Parathyroid adenoma (tissue), 2 donors: ENCODE results near the gene PHLDB1.

Source experiments
- H2AFZ ChIP-seq: fragments of 300-600 bp; sonication (generic); one replicate; pipeline ENCODE4 v1.7.0; 2017; ENCODE audit warnings: antibody characterized with exemption, mild to moderate bottlenecking
- H3K27ac ChIP-seq: fragments of 300-600 bp; sonication (generic); one replicate; pipeline ENCODE4 v1.7.0; 2017
- H3K27me3 ChIP-seq: fragments of 300-600 bp; sonication (generic); one replicate; pipeline ENCODE4 v1.7.0; 2017; ENCODE audit warnings: low read length; ENCODE audit not compliant: control insufficient read depth, insufficient read depth
- H3K36me3 ChIP-seq: fragments of 300-600 bp; sonication (generic); one replicate; pipeline ENCODE4 v1.7.0; 2017; ENCODE audit warnings: low read length; ENCODE audit not compliant: control insufficient read depth, insufficient read depth
- H3K4me1 ChIP-seq: fragments of 300-600 bp; sonication (generic); one replicate; pipeline ENCODE4 v1.7.0; 2017; ENCODE audit warnings: control low read depth
- H3K4me2 ChIP-seq: fragments of 300-600 bp; sonication (generic); one replicate; pipeline ENCODE4 v1.7.0; 2017; ENCODE audit warnings: low read length
- H3K4me3 ChIP-seq: fragments of 300-600 bp; sonication (generic); one replicate; pipeline ENCODE4 v1.7.0; 2017; ENCODE audit warnings: low read depth, low read length
- H3K79me2 ChIP-seq: fragments of 300-600 bp; sonication (generic); one replicate; pipeline ENCODE4 v1.7.0; 2017; ENCODE audit warnings: control low read depth
- H3K9ac ChIP-seq: fragments of 300-600 bp; sonication (generic); one replicate; pipeline ENCODE4 v1.7.0; 2017; ENCODE audit warnings: mild to moderate bottlenecking
- H3K9me3 ChIP-seq: fragments of 300-600 bp; sonication (generic); one replicate; pipeline ENCODE4 v1.7.0; 2017; ENCODE audit warnings: low read length; ENCODE audit not compliant: control insufficient read depth
- TF ChIP-seq, protein P1 (sequence below): fragments of 300-600 bp; sonication (generic); IDR thresholded peaks from one replicate; pipeline ENCODE4 v1.7.0; 2017; ENCODE audit warnings: antibody characterized with exemption, mild to moderate bottlenecking
- donor health status: primary hyperparathyroidism.

Gene PHLDB1

DNA sequence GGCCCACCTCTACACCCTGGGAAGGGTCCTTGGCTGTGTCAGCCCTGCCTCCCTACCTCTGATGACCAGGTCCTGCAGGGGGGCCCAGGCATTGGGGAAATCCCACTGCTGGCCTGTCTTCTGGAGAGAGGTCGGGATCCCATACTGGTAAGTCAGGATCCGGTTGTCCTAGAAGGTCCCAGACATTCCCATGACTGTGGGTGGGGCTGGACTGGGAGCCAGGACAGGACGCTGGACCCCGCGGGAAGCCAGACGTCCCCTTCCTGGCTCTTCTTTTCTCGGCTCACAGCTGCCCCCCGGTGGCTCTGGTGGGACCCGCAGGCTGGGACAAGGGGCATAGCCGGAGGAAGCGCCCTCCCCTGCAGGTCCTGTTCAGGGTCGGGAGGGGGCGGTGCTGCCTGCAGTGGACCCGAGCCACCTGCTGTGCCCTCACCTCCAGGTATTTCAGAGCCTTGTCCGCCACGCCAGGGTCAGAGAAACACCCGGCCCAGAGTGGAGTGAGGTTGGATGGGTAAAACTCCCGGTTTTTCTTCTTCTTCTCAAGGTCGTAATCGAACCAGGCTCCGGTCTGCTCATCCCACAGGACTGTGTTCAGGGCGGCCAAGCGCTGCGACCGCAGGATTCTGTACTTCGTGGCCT, 52.0 kb downstream of the PHLDB1 start:
- H3K4me2 ChIP-seq = no peak overlapping the region
- H3K27ac ChIP-seq = no peak overlapping the region
- TF ChIP-seq, protein P1, sequence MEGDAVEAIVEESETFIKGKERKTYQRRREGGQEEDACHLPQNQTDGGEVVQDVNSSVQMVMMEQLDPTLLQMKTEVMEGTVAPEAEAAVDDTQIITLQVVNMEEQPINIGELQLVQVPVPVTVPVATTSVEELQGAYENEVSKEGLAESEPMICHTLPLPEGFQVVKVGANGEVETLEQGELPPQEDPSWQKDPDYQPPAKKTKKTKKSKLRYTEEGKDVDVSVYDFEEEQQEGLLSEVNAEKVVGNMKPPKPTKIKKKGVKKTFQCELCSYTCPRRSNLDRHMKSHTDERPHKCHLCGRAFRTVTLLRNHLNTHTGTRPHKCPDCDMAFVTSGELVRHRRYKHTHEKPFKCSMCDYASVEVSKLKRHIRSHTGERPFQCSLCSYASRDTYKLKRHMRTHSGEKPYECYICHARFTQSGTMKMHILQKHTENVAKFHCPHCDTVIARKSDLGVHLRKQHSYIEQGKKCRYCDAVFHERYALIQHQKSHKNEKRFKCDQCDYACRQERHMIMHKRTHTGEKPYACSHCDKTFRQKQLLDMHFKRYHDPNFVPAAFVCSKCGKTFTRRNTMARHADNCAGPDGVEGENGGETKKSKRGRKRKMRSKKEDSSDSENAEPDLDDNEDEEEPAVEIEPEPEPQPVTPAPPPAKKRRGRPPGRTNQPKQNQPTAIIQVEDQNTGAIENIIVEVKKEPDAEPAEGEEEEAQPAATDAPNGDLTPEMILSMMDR = peak; percentile 84
- H3K4me1 ChIP-seq = no peaks in the 10 kb centered on the region
- no peaks in the 10 kb centered on the region for H3K9me3 ChIP-seq
- no peaks in the 10 kb centered on the region for H3K27me3 ChIP-seq
- H2AFZ ChIP-seq = peak overlapping the region; percentile 28
- no peak overlapping the region for H3K4me3 ChIP-seq
- no peak overlapping the region for H3K9ac ChIP-seq
- H3K36me3 ChIP-seq = no peaks in the 10 kb centered on the region
- H3K79me2 ChIP-seq = no peaks in the 10 kb centered on the region

DNA sequence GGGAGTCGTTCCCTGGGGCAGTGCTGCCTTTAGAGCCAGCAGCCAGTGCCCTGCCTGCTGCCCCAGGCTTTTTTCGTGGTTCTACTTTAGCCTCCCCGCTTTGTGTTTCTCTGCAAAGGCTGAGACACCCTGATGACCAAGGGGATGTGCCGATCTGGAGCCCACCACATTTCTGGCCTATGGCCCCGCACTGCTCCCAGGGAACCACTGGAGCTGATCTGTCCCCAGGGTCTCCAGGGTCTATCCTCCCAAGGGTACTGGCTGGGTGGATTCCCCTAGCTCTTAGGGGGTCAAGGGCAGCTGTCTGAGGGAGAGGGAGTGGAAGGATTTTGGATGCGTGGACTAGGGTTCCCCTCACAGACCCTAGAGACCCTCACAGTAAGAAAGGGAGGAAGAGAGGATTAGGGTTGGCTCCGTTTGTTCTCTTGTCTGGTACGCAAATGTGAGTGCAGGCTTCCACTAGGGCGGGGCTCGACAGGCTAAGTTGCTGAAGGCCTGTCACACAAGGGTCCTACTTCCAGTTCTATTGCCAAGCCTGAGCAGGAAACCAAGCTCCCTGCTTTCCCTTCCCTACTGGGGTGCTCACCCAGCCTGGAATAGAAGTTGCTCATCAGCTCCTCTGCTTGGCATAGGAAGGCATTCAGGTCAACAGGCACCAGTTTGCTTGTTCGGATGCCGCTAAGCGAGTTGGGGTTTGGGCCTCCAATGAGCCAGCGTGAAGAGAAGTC, 52.7 kb downstream of the PHLDB1 start:
- no peaks in the 10 kb centered on the region for H3K9me3 ChIP-seq
- no peak overlapping the region for H3K27ac ChIP-seq
- no peak overlapping the region for H2AFZ ChIP-seq
- no peaks in the 10 kb centered on the region for H3K4me1 ChIP-seq
- H3K4me2 ChIP-seq = no peak overlapping the region
- no peak overlapping the region for H3K4me3 ChIP-seq
- H3K79me2 ChIP-seq = no peaks in the 10 kb centered on the region
- TF ChIP-seq, protein P1 = no peak
- H3K9ac ChIP-seq = no peak overlapping the region
- H3K27me3 ChIP-seq = no peaks in the 10 kb centered on the region
- H3K36me3 ChIP-seq = no peaks in the 10 kb centered on the region

DNA sequence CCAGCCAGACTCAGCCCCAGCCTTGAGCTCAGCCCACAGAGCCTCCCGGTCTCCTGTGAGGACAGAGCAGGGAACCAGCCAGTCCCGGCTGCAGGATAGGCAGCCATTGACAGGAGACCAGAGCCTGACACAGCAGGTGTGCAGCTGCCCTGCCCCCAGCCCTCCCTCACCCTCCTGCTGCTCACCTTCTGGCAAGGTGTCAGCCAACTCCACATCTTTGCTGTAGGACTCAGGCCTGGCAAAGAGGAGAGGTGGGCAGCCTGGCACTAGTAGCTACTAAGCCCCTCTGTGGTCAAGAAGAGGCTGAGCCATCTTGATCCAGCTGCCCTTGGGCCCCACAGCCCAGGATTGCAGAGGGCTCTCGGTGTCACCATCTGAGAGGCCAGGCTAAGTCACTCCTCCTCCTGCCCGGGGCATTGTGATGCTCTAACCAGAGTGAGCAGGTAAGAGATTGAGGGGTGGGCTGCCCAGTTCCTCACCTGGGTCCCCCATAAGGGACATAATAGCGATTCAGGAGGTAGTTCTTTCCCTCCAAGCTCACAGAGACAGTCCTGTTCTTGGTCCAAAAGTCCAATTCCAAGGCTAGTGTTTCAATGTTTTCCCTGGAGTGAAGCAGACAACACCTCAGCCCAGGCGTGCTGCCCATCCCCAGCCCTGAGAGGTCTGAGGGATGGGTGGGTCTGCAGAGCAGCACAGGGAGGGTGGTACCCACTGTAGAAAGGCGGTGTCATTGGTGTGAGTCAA, 53.4 kb downstream of the PHLDB1 start:
- Histone ChIP-seq H3K4me1 (no peaks in the 10 kb centered on the region), H3K27me3 (no peaks in the 10 kb centered on the region), H3K27ac (no peak overlapping the region), H3K9me3 (no peaks in the 10 kb centered on the region), H2AFZ (no peak overlapping the region), H3K4me2 (no peak overlapping the region), H3K79me2 (no peaks in the 10 kb centered on the region), H3K9ac (no peak overlapping the region), H3K4me3 (no peak overlapping the region), H3K36me3 (no peaks in the 10 kb centered on the region)
- TF ChIP-seq, protein P1 = no peak

DNA sequence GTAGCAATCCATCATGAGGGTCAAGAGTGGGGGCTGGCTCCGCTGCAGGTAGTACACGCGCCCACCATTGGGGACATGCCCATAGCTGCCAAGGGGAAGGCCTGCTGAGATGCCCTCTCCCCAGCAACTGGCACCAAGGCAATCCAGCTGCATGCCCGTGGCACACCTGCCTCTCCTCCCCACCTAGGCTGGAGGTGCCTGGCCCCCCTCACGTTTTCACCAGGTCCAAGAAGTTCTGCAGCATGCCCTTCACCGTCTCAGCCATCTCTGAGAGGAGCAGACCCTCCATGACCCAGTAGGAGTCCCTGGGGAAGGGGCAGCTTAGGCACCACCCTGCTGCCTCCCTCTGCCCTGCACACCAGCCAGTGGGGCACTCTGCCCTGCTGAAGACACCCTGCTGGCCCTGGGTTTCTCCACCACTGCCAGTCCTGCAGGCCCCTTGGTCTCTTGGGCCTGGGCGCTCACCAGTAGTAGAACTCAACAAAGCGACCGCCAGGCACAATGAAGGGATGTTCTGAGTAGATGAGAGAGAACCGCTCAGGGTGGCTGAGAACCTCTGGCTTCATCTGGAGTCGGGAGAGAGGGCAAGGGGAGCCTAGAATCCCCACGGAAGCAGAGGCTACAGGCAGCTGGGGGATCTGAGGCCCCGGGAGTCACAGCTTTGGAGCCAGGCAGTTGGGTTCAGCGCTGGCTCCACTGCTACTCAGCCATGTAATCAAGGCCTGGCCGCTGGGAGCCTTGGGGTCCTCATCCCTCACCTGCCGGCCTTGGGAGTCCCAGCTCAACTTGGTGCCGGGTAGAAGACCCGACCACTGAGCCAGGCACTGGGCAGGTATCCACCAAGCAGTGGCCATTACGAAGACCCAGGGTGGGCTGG, 54.2 kb downstream of the PHLDB1 start:
- Histone ChIP-seq H3K9ac (no peak overlapping the region), H3K27ac (no peak overlapping the region), H3K4me3 (no peak overlapping the region), H2AFZ (no peak overlapping the region), H3K27me3 (no peaks in the 10 kb centered on the region), H3K4me2 (no peak overlapping the region), H3K36me3 (no peaks in the 10 kb centered on the region), H3K79me2 (no peaks in the 10 kb centered on the region), H3K4me1 (peaks cover 2% of the 10 kb centered on the region), H3K9me3 (no peaks in the 10 kb centered on the region)
- TF ChIP-seq, protein P1 = no peak
